ENCODE data around the gene UBE4B. TPM values are rescaled to one million over a fixed set of nuclear protein-coding genes. Genes with fewer than 3 reads are reported as not detected.
"Not testable (repeated sequence)": the region's sequence is repeated elsewhere in the genome, so short reads cannot be mapped to it uniquely, and the experiment has no call there.

Gene UBE4B
- total and polyA plus RNA-seq, 2 donors (not counting 1 experiment from before 2014, with no cell fraction given): 21.7 to 57.5 TPM

DNA sequence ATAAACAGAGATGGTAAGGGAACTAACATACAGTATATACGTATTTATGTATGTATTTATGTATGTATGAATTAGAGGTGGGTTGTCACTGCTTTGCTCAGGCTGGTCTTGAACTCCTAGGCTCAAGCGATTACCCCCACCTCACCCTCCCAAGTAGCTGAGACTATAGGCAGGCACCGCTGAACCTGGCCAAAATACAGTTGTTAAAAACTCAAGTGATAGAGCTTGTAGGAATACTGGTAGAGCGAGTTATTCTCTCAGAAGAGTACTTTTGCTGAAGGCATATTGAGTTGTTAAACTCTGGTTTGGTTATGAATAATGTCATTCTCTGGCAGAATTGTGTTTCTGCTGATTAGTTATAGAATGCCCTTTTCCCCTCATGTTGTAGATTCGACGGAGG is 38.9 kb downstream of the UBE4B start:
- Histone ChIP-seq H3K79me2 (ENCODE audit: control insufficient read depth, insufficient read depth, low read length) (peaks cover 32% of the 10 kb centered on the region), H4K20me1 (ENCODE audit: control insufficient read depth, insufficient read depth, low read length, poor library complexity, severe bottlenecking) (no peaks in the 10 kb centered on the region), H3K27ac (ENCODE audit: low read length in 2 of 2) (no peak overlapping the region), H3K9me3 (ENCODE audit: control extremely low read depth in 1 of 3, control insufficient read depth in 2 of 3, insufficient read depth in 1 of 3, low read length in 2 of 3) (no peaks in the 10 kb centered on the region), H3K4me2 (replicated peaks; ENCODE audit: low read depth, low read length, poor library complexity, severe bottlenecking) (no peak overlapping the region), H2AFZ (ENCODE audit: insufficient read depth, low read depth, low read length, poor library complexity, severe bottlenecking) (no peak overlapping the region), H3K4me1 (ENCODE audit: control insufficient read depth in 2 of 2, insufficient read depth in 2 of 2, low read length in 2 of 2) (no peaks in the 10 kb centered on the region), H3K36me3 (replicated peaks in 1 of 2; ENCODE audit: control extremely low read depth in 1 of 2, control insufficient read depth in 1 of 2, extremely low read depth in 1 of 2, insufficient read depth in 2 of 2, low read length in 1 of 2) (no peaks in the 10 kb centered on the region), H3K4me3 (ENCODE audit: control extremely low read depth in 1 of 5, extremely low read depth in 1 of 5, insufficient read depth in 1 of 5, low read depth in 2 of 5, low read length in 4 of 5) (no peak overlapping the region), H3K9ac (ENCODE audit: low read length) (no peak overlapping the region), H3K27me3 (replicated peaks in 1 of 4; ENCODE audit: control extremely low read depth in 1 of 4, control insufficient read depth in 3 of 4, insufficient read depth in 4 of 4, low read length in 3 of 4) (no peaks in the 10 kb centered on the region)
- peaks cover 12% of the 10 kb centered on the region for H3K4me1 Mint-ChIP-seq
- POLR2A ChIA-PET: no interaction called here
- no peak overlapping the region for H3K27ac Mint-ChIP-seq
- no peaks in the 10 kb centered on the region for H3K27me3 Mint-ChIP-seq
- intact Hi-C loops (cut with micrococcal nuclease): no loop called here
- no peaks in the 10 kb centered on the region for H3K9me3 Mint-ChIP-seq (ENCODE audit: insufficient read depth)
- CTCF ChIA-PET: no interaction called here
- TF ChIP-seq, protein P1, sequence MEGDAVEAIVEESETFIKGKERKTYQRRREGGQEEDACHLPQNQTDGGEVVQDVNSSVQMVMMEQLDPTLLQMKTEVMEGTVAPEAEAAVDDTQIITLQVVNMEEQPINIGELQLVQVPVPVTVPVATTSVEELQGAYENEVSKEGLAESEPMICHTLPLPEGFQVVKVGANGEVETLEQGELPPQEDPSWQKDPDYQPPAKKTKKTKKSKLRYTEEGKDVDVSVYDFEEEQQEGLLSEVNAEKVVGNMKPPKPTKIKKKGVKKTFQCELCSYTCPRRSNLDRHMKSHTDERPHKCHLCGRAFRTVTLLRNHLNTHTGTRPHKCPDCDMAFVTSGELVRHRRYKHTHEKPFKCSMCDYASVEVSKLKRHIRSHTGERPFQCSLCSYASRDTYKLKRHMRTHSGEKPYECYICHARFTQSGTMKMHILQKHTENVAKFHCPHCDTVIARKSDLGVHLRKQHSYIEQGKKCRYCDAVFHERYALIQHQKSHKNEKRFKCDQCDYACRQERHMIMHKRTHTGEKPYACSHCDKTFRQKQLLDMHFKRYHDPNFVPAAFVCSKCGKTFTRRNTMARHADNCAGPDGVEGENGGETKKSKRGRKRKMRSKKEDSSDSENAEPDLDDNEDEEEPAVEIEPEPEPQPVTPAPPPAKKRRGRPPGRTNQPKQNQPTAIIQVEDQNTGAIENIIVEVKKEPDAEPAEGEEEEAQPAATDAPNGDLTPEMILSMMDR (IDR thresholded peaks at IDR 0.05): no peak
- no peak for TF ChIP-seq EZH2 (IDR thresholded peaks at IDR 0.05; ENCODE audit: borderline replicate concordance, insufficient read depth, low read depth, low read length, poor library complexity, severe bottlenecking)
- DNase-seq (no peak), ATAC-seq (ENCODE audit: low read depth) (no peak)
- 98% methylated on average over 4 of the region's 6 CpGs for WGBS (ENCODE audit: insufficient coverage)
- H3K4me3 Mint-ChIP-seq: no peak overlapping the region

DNA sequence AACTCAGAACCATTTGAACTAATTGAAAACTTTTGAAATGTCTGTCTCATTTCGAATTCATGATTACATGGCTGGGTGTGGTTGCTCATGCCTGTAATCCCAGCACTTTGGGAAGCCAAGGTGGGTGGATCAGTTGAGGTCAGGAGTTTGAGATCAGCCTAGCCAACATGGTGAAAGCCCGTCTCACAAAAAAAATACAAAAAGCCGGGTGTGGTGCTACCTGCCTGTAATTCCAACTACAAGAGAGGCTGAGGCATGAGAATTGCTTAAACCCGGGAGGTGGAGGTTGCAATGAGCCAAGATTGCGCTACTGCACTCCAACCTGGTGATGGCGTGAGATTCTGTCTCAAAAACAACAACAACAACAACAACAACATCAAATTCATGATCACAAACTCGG is 40.6 kb downstream of the UBE4B start:
- DNase-seq; ATAC-seq (ENCODE audit: low read depth); CTCF ChIA-PET: not testable (repeated sequence)

More for the DNA sequence above, 40.6 kb downstream of the UBE4B start:
- H3K4me2 ChIP-seq (replicated peaks; ENCODE audit: low read depth, low read length, poor library complexity, severe bottlenecking); H3K4me3 Mint-ChIP-seq; H3K27me3 Mint-ChIP-seq; H4K20me1 ChIP-seq (ENCODE audit: control insufficient read depth, insufficient read depth, low read length, poor library complexity, severe bottlenecking); H3K27ac ChIP-seq (ENCODE audit: low read length in 2 of 2); H2AFZ ChIP-seq (ENCODE audit: insufficient read depth, low read depth, low read length, poor library complexity, severe bottlenecking); H3K4me1 Mint-ChIP-seq; H3K9ac ChIP-seq (ENCODE audit: low read length); H3K9me3 Mint-ChIP-seq (ENCODE audit: insufficient read depth); H3K4me3 ChIP-seq (ENCODE audit: control extremely low read depth in 1 of 5, extremely low read depth in 1 of 5, insufficient read depth in 1 of 5, low read depth in 2 of 5, low read length in 4 of 5); POLR2A ChIA-PET; H3K27ac Mint-ChIP-seq; H3K9me3 ChIP-seq (ENCODE audit: control extremely low read depth in 1 of 3, control insufficient read depth in 2 of 3, insufficient read depth in 1 of 3, low read length in 2 of 3); H3K36me3 ChIP-seq (replicated peaks in 1 of 2; ENCODE audit: control extremely low read depth in 1 of 2, control insufficient read depth in 1 of 2, extremely low read depth in 1 of 2, insufficient read depth in 2 of 2, low read length in 1 of 2); intact Hi-C loops (cut with micrococcal nuclease); H3K27me3 ChIP-seq (replicated peaks in 1 of 4; ENCODE audit: control extremely low read depth in 1 of 4, control insufficient read depth in 3 of 4, insufficient read depth in 4 of 4, low read length in 3 of 4); H3K4me1 ChIP-seq (ENCODE audit: control insufficient read depth in 2 of 2, insufficient read depth in 2 of 2, low read length in 2 of 2): not testable (repeated sequence)
- peaks cover 26% of the 10 kb centered on the region for H3K79me2 ChIP-seq (ENCODE audit: control insufficient read depth, insufficient read depth, low read length)
- WGBS (ENCODE audit: insufficient coverage): 95% methylated on average over 7 of the region's 7 CpGs

All from B cell (primary cell).